Activated naive CD8-positive, alpha-beta T cell treated with anti-CD3 and anti-CD28 coated beads for 36 hours (primary cell): ENCODE results near the gene RNASE8. TPM values are rescaled to one million over a fixed set of nuclear protein-coding genes. Genes with fewer than 3 reads are reported as not detected.
A peak's percentile ranks its signal among the peaks of the same experiment; 100 is the strongest.

Experiments used
- DNase-seq: peaks from one replicate; pipeline ENCODE4 v3.0.0; 2021
- H3K27ac Mint-ChIP-seq: one replicate; pipeline ENCODE4 v1.8.0; 2022; ENCODE audit warnings: mild to moderate bottlenecking, moderate library complexity, mixed read lengths
- H3K27me3 Mint-ChIP-seq: one replicate; pipeline ENCODE4 v1.8.0; 2022; ENCODE audit warnings: mild to moderate bottlenecking, mixed read lengths
- H3K36me3 Mint-ChIP-seq: one replicate; pipeline ENCODE4 v1.8.0; 2021; ENCODE audit warnings: mild to moderate bottlenecking, mixed read lengths
- H3K4me1 Mint-ChIP-seq: one replicate; pipeline ENCODE4 v1.8.0; 2021; ENCODE audit warnings: mixed read lengths
- H3K4me3 Mint-ChIP-seq: one replicate; pipeline ENCODE4 v1.8.0; 2022; ENCODE audit warnings: mild to moderate bottlenecking, moderate library complexity, mixed read lengths
- H3K9me3 Mint-ChIP-seq: one replicate; pipeline ENCODE4 v1.8.0; 2022; ENCODE audit warnings: mixed read lengths
- total RNA-seq, 2 experiments: library from RNA; stranded (reverse); gene quantifications; one replicate each; pipeline ENCODE4 v1.2.3, GENCODE V29; 2021

RNASE8 gene
- total RNA-seq, 2 experiments from 2014 or later, result not detected

- peak; percentile 64 for DNase-seq
- Mint-ChIP-seq H3K36me3 (no peaks in the 10 kb centered on the region), H3K9me3 (no peaks in the 10 kb centered on the region), H3K27ac (no peak within 1 kb of the TSS), H3K4me1 (peaks cover 6% of the 10 kb centered on the region), H3K27me3 (no peaks in the 10 kb centered on the region), H3K4me3 (peak within 1 kb of the TSS; percentile 77)
Measured at GRCh38 chr14:21024585-21025370, 32.8 kb upstream of the RNASE8 start, which contains the start of gene NDRG2. Gene NDRG2 (minus strand): TSS chr14:21025061. CDS start chr14:21023315, 1,746 bp downstream.

GRCh38 chr14:21025371-21026273 is 32.0 kb upstream of the RNASE8 start:
- DNase-seq, result no peak
- no peaks in the 10 kb centered on the region for H3K36me3 Mint-ChIP-seq
- H3K4me1 Mint-ChIP-seq, result peaks cover 6% of the 10 kb centered on the region
- H3K27me3 Mint-ChIP-seq, result no peaks in the 10 kb centered on the region
- no peak overlapping the region for H3K27ac Mint-ChIP-seq
- peak overlapping the region; percentile 77 for H3K4me3 Mint-ChIP-seq
- no peaks in the 10 kb centered on the region for H3K9me3 Mint-ChIP-seq

DNA sequence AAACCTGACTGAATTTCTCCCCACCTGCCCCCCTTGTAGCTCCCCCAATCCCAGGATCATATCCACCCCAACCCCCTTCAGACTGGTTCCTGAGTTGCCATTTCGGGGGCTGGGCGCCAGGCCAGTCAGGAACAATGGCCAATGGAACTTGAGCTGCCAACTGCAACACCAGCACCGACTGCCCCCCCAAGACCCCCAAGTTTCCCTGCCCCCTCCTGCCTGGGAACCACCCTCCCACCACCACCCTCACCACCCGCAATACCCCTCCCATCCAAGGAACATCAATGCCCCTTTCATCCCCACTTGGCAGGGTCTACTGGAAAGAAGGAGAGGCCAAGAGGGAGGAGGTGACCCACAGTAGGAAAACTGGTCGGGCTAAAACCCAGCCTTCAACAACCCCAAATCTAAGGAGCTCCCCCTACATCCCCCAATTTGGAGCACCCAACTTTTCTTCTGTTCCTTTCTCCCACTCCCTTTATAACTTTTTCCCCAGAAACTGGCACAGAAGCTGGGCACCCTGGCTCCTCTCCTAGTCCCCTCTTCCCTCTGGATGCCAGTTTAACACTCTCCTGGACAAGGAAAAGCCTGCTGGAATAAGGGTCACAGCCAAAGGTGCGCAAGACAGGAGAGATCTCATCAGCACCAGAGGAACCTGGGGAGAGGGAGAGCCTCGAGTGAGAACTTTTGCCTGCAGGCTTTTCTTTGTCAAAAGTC is 31.2 kb upstream of the RNASE8 start:
- Mint-ChIP-seq H3K4me3 (no peak overlapping the region), H3K4me1 (peaks cover 6% of the 10 kb centered on the region), H3K9me3 (no peaks in the 10 kb centered on the region), H3K27ac (no peak overlapping the region), H3K36me3 (no peaks in the 10 kb centered on the region), H3K27me3 (no peaks in the 10 kb centered on the region)
- no peak for DNase-seq

- Mint-ChIP-seq H3K27ac (no peak overlapping the region), H3K36me3 (no peaks in the 10 kb centered on the region), H3K4me3 (no peak overlapping the region), H3K4me1 (peaks cover 6% of the 10 kb centered on the region), H3K9me3 (no peaks in the 10 kb centered on the region), H3K27me3 (no peaks in the 10 kb centered on the region)
- no peak for DNase-seq
Measured at GRCh38 chr14:21026988-21027315, 30.7 kb upstream of the RNASE8 start.

DNA sequence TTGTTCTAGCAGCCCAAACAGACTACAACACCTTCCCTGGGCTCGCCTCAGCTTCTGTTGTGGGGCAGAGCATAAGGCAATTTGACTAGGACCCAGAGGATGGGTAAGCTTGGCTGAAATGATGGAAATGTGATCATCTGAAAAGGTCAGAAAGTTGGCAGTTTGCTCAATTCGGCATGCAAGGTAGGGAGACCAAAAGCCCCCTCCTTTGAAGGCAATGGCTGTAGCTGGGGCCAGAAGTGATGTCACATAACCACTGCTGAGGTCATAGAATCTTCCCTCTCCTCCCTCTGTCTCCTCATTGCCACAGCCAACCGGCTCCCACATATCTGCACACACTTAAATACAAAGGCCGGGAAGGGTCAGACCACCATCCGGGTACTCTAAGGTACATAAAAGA is 27.7 kb upstream of the RNASE8 start, which contains the start of gene TPPP2:
TSS of gene TPPP2 (plus strand) at position 301 of the 400 bp plus-strand sequence. CDS start 365 bp downstream, outside the sequence.
- H3K4me1 Mint-ChIP-seq, result no peaks in the 10 kb centered on the region
- H3K9me3 Mint-ChIP-seq, result no peaks in the 10 kb centered on the region
- H3K27me3 Mint-ChIP-seq, result no peaks in the 10 kb centered on the region
- DNase-seq, result no peak
- H3K36me3 Mint-ChIP-seq, result no peaks in the 10 kb centered on the region
- H3K4me3 Mint-ChIP-seq, result no peak within 1 kb of the TSS
- H3K27ac Mint-ChIP-seq, result no peak within 1 kb of the TSS

- H3K9me3 Mint-ChIP-seq, result no peaks in the 10 kb centered on the region
- H3K4me1 Mint-ChIP-seq, result no peaks in the 10 kb centered on the region
- H3K36me3 Mint-ChIP-seq, result no peaks in the 10 kb centered on the region
- DNase-seq, result no peak
- no peak overlapping the region for H3K4me3 Mint-ChIP-seq
- H3K27ac Mint-ChIP-seq, result no peak overlapping the region
- H3K27me3 Mint-ChIP-seq, result no peaks in the 10 kb centered on the region
Measured at GRCh38 chr14:21030531-21030930, 27.1 kb upstream of the RNASE8 start.

- H3K4me1 Mint-ChIP-seq, result no peaks in the 10 kb centered on the region
- no peaks in the 10 kb centered on the region for H3K9me3 Mint-ChIP-seq
- no peak for DNase-seq
- no peaks in the 10 kb centered on the region for H3K27me3 Mint-ChIP-seq
- H3K36me3 Mint-ChIP-seq, result no peaks in the 10 kb centered on the region
- no peak overlapping the region for H3K27ac Mint-ChIP-seq
- no peak overlapping the region for H3K4me3 Mint-ChIP-seq
Measured at GRCh38 chr14:21032326-21033132, 25.1 kb upstream of the RNASE8 start.

GRCh38 chr14:21033133-21033698 is 24.4 kb upstream of the RNASE8 start:
- no peak for DNase-seq
- Mint-ChIP-seq H3K9me3 (no peaks in the 10 kb centered on the region), H3K36me3 (no peaks in the 10 kb centered on the region), H3K4me1 (no peaks in the 10 kb centered on the region), H3K27me3 (no peaks in the 10 kb centered on the region), H3K27ac (no peak overlapping the region), H3K4me3 (no peak overlapping the region)

DNA sequence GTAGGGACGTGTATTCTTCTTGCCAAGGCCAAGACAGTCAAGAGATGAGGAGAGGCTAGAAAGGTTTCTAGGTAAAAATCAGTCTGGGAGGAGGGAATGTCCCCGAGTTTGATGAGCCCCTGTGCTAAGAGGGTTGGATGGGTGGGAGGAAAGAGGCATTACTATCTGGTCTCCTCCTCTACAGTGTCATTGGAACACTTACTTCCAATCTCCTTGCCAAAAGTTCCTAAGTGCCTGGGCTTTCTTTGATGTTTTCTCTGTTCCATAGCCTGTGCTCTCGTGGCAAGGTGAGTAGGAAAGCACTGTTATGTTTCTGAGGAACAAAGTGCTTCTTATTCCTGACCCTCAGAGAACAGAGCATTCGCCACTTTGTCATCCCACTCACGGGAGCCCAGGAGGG is 22.9 kb upstream of the RNASE8 start, which contains the start of gene RNASE13:
TSS of gene RNASE13 (minus strand) at position 101 of the 400 bp plus-strand sequence. CDS start 519 bp downstream, outside the sequence.
- Mint-ChIP-seq H3K4me3 (no peak within 1 kb of the TSS), H3K4me1 (no peaks in the 10 kb centered on the region), H3K27ac (no peak within 1 kb of the TSS), H3K9me3 (no peaks in the 10 kb centered on the region), H3K27me3 (no peaks in the 10 kb centered on the region), H3K36me3 (no peaks in the 10 kb centered on the region)
- DNase-seq, result no peak

- Mint-ChIP-seq H3K9me3 (no peaks in the 10 kb centered on the region), H3K4me3 (no peak overlapping the region), H3K4me1 (no peaks in the 10 kb centered on the region), H3K36me3 (no peaks in the 10 kb centered on the region), H3K27me3 (no peaks in the 10 kb centered on the region), H3K27ac (no peak overlapping the region)
- DNase-seq, result no peak
Measured at GRCh38 chr14:21036751-21037150, 20.9 kb upstream of the RNASE8 start.

- no peaks in the 10 kb centered on the region for H3K36me3 Mint-ChIP-seq
- no peaks in the 10 kb centered on the region for H3K4me1 Mint-ChIP-seq
- H3K27me3 Mint-ChIP-seq, result no peaks in the 10 kb centered on the region
- DNase-seq, result no peak
- no peak overlapping the region for H3K27ac Mint-ChIP-seq
- H3K9me3 Mint-ChIP-seq, result no peaks in the 10 kb centered on the region
- H3K4me3 Mint-ChIP-seq, result no peak overlapping the region
Measured at GRCh38 chr14:21037156-21037555, 20.5 kb upstream of the RNASE8 start.

DNA sequence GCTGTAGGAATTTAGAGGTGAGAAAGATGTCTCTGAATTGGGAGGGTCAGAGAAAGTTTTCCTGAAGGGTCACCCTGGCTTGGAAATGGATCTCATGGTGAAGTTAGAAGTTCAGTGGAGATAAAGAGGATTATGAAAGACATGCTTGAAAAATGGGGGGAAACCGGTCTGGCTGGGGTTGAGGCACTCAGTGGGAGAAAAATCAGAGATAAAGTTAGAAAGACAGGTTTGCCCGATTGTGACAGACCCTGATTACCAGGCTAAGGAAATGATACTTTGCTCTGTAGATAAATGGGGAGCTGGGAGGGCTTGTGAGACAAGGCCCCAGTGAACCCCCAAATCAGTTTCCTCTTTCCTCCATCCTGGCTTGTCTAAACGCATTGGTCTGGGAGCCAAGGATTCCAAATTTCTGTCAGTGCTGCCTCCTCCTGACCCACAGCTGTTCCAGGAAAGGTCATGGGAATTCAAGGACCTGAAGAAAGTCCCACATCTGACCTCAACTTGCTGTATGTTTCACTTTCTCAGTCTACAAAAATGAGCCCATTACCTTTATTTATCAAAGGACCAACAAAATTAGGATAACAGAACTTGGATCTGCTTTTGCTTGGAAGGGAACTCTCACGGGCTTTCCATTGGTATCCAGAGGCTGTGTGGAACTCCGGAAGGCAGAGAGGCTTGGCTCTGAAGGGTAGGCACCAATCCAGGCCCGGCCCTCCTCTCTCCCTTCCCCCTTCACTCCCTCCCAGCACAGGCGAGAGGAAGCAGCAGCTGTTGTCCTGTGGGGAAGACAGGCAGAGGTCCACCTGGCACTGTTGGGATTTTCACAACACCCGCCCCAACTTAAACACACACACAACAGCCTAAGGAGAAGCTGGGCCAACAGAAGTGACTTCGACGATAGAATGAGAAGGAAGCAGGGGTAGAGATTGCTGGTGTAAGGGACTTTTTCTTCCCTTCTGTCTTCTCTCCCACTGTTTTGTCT is 18.9 kb upstream of the RNASE8 start:
- Mint-ChIP-seq H3K36me3 (no peaks in the 10 kb centered on the region), H3K27ac (no peak overlapping the region), H3K9me3 (no peaks in the 10 kb centered on the region), H3K4me3 (no peak overlapping the region), H3K27me3 (peaks cover 6% of the 10 kb centered on the region), H3K4me1 (no peaks in the 10 kb centered on the region)
- no peak for DNase-seq
